Nephron progenitor cell (in vitro differentiated cells): ENCODE data around the gene BMPR1A.

ENCODE experiments used
- DNase-seq: peaks from one replicate; pipeline ENCODE4 v3.0.0; 2021
- H3K27ac Mint-ChIP-seq: 2 replicates; pipeline ENCODE4 v1.8.0; 2021; ENCODE audit warnings: mild to moderate bottlenecking, moderate library complexity, mixed read lengths
- H3K27me3 Mint-ChIP-seq: 2 replicates; pipeline ENCODE4 v1.8.0; 2021; ENCODE audit warnings: mild to moderate bottlenecking, low read depth, mixed read lengths; ENCODE audit not compliant: poor library complexity
- H3K36me3 Mint-ChIP-seq: 2 replicates; pipeline ENCODE4 v1.8.0; 2021; ENCODE audit warnings: low read depth, mixed read lengths
- H3K4me1 Mint-ChIP-seq: 2 replicates; pipeline ENCODE4 v1.8.0; 2021; ENCODE audit warnings: mixed read lengths
- H3K4me3 Mint-ChIP-seq: 2 replicates; pipeline ENCODE4 v1.8.0; 2021; ENCODE audit warnings: mild to moderate bottlenecking, moderate library complexity, mixed read lengths
- H3K9me3 Mint-ChIP-seq: 2 replicates; pipeline ENCODE4 v1.8.0; 2021; ENCODE audit warnings: mild to moderate bottlenecking, moderate library complexity, mixed read lengths
- TF ChIP-seq, protein P1 (sequence below): fragments of 200-600 bp; sonication (generic); IDR thresholded peaks from 2 replicates; pipeline ENCODE4 v1.5.0; 2021; ENCODE audit warnings: antibody characterized with exemption

BMPR1A gene

DNA sequence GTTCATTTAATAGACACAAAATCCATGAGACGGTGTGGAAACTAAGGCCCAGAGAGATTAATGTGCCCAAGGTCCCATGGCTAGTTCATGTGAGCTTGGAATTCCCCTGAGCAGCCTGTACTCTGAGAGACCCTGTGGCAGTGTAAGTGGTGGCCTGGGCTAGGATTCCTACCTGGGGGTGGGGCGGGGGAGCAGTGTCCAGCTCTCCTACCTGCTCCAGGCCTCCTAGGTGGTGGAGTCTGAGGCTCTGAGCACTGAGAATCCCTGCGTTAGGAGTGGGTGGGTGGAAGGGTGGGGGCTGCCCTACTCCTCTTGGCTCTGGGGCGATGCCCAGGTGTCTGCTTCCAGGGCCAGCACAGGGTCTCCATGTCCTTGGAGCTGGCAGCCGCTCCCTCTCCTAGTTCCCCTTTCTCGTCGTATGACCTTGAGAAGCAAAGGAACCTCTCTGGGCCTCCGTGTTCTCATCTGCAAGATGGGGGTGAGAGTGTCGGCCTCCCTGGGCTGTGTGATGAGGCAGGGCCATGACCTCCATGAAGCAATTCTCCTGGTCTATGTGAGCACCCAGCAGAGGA, 204.5 kb downstream of the BMPR1A start:
- Mint-ChIP-seq H3K9me3 (no peaks in the 10 kb centered on the region), H3K27ac (no peak overlapping the region), H3K4me3 (no peak overlapping the region)

DNA sequence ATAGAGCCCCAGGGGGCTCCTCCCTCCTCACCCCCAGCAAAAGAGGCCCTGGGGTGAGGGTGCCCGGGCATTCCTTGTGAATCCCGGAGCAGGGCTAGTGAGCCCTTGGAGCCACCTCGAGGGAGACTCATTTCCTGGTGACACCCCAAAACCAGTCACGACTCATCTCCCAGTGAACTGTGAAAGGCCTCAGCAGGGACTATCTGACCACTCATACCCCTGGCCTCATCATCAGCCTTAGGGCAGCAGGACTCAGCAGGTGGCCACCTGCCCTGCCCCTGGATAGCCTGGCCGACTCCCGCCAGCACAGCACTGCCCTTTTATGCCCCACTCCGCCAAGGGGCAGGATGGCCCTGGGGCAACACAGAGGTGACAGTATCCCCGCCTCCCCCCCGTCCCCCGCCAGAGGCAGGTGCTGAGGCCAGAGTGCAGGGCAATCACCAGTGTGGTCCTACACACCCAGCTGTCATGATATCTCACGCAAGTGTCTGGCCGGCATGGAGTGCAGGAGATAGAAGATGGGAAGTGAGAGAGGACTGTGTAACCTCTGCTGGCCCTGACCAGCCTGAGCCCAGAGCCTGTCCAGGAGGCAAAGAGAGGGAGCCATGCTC, 205.2 kb downstream of the BMPR1A start:
- Mint-ChIP-seq H3K4me1 (peaks cover 65% of the 10 kb centered on the region), H3K27ac (no peak overlapping the region), H3K36me3 (no peaks in the 10 kb centered on the region), H3K4me3 (no peak overlapping the region), H3K27me3 (peaks cover 4% of the 10 kb centered on the region), H3K9me3 (no peaks in the 10 kb centered on the region)
- no peak for DNase-seq
- TF ChIP-seq, protein P1, sequence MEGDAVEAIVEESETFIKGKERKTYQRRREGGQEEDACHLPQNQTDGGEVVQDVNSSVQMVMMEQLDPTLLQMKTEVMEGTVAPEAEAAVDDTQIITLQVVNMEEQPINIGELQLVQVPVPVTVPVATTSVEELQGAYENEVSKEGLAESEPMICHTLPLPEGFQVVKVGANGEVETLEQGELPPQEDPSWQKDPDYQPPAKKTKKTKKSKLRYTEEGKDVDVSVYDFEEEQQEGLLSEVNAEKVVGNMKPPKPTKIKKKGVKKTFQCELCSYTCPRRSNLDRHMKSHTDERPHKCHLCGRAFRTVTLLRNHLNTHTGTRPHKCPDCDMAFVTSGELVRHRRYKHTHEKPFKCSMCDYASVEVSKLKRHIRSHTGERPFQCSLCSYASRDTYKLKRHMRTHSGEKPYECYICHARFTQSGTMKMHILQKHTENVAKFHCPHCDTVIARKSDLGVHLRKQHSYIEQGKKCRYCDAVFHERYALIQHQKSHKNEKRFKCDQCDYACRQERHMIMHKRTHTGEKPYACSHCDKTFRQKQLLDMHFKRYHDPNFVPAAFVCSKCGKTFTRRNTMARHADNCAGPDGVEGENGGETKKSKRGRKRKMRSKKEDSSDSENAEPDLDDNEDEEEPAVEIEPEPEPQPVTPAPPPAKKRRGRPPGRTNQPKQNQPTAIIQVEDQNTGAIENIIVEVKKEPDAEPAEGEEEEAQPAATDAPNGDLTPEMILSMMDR = no peak

More for the DNA sequence above, 204.5 kb downstream of the BMPR1A start:
- TF ChIP-seq, protein P1 = no peak
- Mint-ChIP-seq H3K4me1 (peaks cover 65% of the 10 kb centered on the region), H3K27me3 (no peaks in the 10 kb centered on the region), H3K36me3 (no peaks in the 10 kb centered on the region)
- DNase-seq = no peak

DNA sequence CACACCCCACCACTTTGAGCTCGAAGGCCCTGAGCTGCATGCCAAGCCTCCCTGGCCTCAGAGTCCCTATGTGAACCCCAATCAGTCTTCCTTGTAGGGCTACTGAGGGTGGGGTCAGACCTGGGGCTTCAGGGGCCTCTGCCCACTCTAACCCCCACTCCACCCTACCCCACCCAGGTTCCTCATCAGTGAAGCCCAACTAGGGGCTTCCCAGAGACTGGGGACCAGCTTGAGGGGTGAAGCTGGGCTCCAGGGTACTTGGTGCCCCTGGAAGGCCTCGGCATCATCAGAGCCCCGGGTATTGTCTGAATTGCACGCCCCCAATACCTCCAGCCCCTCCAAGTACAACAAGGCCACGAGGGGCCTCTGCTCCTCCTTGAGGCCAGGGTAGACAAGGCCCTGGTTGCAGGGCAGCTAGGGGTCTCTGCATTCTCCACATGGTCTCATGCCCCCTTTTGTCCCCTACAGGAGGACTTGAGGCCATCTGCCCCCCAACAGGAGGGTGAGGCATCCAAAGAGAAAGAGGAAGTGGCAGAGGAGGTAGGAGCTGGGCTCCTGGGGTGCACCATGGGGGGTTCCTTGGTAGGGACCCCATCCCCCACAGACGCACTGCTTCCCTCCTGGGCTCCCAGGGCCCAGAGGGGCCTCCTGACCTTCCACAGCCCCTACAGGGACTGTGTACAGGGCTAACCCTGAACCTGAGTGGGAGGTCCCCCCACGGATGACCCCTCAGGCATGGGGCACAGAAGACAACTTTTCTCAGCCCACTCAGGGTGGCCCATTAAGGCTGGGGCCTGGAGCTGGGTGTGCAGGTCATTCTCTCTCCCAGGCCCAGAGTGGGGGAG, 205.9 kb downstream of the BMPR1A start:
- Mint-ChIP-seq H3K4me1 (peaks cover 65% of the 10 kb centered on the region), H3K9me3 (no peaks in the 10 kb centered on the region), H3K27ac (no peak overlapping the region), H3K27me3 (peaks cover 4% of the 10 kb centered on the region), H3K36me3 (no peaks in the 10 kb centered on the region), H3K4me3 (no peak overlapping the region)
- DNase-seq = no peak
- TF ChIP-seq, protein P1 = no peak

DNA sequence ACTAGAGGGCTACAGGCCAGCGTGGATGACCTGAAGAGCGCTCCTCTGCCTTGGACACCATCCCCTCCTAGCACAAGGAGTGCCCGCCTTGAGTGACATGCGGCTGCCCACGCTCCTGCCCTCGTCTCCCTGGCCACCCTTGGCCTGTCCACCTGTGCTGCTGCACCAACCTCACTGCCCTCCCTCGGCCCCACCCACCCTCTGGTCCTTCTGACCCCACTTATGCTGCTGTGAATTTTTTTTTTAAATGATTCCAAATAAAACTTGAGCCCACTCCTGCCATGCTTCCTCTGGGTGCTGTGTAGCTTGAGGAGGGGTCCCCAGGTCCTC, 206.5 kb downstream of the BMPR1A start:
- Mint-ChIP-seq H3K9me3 (no peaks in the 10 kb centered on the region), H3K36me3 (no peaks in the 10 kb centered on the region), H3K4me3 (no peak overlapping the region), H3K27me3 (peaks cover 4% of the 10 kb centered on the region), H3K27ac (no peak overlapping the region), H3K4me1 (peaks cover 65% of the 10 kb centered on the region)
- TF ChIP-seq, protein P1 = no peak
- no peak for DNase-seq

DNA sequence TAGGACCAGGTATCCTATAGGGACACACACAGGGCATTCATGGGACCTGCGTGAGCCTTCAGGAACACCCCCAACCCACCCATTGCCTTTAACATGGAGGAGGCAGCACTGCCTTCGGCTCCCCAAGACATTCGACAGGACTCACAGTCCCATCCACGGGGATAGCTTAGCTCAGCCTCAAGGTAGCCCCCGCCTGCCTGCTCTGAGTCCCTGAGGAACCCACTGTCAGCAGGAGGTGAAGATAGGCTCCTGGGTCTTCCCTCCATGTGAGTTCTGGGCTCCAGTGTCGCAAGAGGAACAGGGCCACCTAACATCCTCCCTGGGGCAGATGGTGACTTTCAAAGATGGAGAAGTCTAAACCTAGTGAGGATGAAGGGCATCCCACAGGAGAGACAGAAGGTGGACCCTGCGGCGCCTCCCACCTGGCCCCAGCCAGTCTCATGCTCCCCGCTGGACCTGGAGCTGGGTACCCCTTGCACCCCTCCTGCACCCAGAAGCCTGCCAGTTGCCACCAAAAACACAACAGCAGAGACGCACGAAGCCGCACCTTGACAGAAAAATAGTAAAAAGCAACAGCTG, 207.0 kb downstream of the BMPR1A start:
- Mint-ChIP-seq H3K27ac (peak overlapping the region; percentile 51), H3K36me3 (no peaks in the 10 kb centered on the region), H3K4me1 (peaks cover 60% of the 10 kb centered on the region), H3K4me3 (no peak overlapping the region), H3K27me3 (peaks cover 4% of the 10 kb centered on the region), H3K9me3 (no peaks in the 10 kb centered on the region)
- TF ChIP-seq, protein P1 = no peak
- no peak for DNase-seq
